Activated gamma-delta T cell treated with Interleukin-2 at 50 U/mL for 16 hours (primary cell): ENCODE data around the gene CST2.
"Not testable (repeated sequence)": the region's sequence is repeated elsewhere in the genome, so short reads cannot be mapped to it uniquely, and the experiment has no call there.

Source experiments
- DNase-seq: peaks from one replicate; pipeline ENCODE4 v3.0.0-alpha.2; 2020

Gene CST2

GRCh38 chr20:23800865-23801264 is 25.7 kb downstream of the CST2 start:
- DNase-seq, result no peak

- not testable (repeated sequence) for DNase-seq
Observed at GRCh38 chr20:23799216-23799847, 27.2 kb downstream of the CST2 start.

- DNase-seq, result no peak
Observed at GRCh38 chr20:23795526-23795925, 31.0 kb downstream of the CST2 start.

- no peak for DNase-seq
Observed at GRCh38 chr20:23794841-23795240, 31.7 kb downstream of the CST2 start.

- DNase-seq, result no peak
Observed at GRCh38 chr20:23794065-23794464, 32.5 kb downstream of the CST2 start.

- DNase-seq, result no peak
Observed at GRCh38 chr20:23783447-23783846, 43.1 kb downstream of the CST2 start.

GRCh38 chr20:23782366-23782983 is 44.1 kb downstream of the CST2 start:
- no peak for DNase-seq

- DNase-seq, result not testable (repeated sequence)
Observed at GRCh38 chr20:23778676-23779075, 47.9 kb downstream of the CST2 start.

- DNase-seq, result not testable (repeated sequence)
Observed at GRCh38 chr20:23777380-23777779, 49.1 kb downstream of the CST2 start.

GRCh38 chr20:23776067-23776771 is 50.3 kb downstream of the CST2 start:
- DNase-seq, result no peak

- DNase-seq, result no peak
Observed at GRCh38 chr20:23774081-23774480, 52.4 kb downstream of the CST2 start.
